Peyer's patch (tissue), 4 donors: ENCODE data around the gene HEMK1.

Source experiments
- POLR2A ChIP-seq, 2 donors: fragments of 450-650 bp; IDR thresholded peaks; one replicate each; pipeline ENCODE4 v1.5.1; 2017; ENCODE audit warnings: antibody characterized with exemption in 2 of 2, mild to moderate bottlenecking in 2 of 2, moderate library complexity in 2 of 2
- TF ChIP-seq, protein P1 (sequence below), 6 experiments: fragments of 450-650 bp in 4 of 6; fragments of 200-600 bp in 2 of 6; sonication (generic) in 1 of 6; IDR thresholded peaks; one replicate each; pipeline ENCODE4 v1.5.1; 2017 to 2019; ENCODE audit warnings: antibody characterized with exemption in 6 of 6, mild to moderate bottlenecking in 3 of 6, moderate library complexity in 1 of 6

DNA sequence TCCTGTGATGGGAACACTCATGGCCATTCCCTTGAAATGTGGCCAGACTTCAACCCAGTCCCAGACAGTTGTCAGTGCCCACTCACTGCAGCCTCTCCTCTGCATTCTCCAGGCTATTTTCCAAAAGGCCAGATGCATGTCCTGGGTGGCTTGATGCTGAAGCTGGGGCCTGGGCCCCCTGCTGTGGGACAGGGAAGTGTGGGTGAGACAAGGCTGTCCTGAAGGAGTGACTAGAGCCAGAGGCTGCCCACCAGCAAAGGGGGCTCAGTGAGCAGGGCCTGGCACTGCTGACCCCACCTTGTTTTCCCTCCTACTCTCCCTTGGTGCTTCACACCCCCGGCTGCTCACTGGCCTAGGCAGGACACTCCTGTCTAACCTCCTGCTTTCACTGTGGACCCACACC lies 30.4 kb downstream of the HEMK1 start:
- TF ChIP-seq, protein P1, sequence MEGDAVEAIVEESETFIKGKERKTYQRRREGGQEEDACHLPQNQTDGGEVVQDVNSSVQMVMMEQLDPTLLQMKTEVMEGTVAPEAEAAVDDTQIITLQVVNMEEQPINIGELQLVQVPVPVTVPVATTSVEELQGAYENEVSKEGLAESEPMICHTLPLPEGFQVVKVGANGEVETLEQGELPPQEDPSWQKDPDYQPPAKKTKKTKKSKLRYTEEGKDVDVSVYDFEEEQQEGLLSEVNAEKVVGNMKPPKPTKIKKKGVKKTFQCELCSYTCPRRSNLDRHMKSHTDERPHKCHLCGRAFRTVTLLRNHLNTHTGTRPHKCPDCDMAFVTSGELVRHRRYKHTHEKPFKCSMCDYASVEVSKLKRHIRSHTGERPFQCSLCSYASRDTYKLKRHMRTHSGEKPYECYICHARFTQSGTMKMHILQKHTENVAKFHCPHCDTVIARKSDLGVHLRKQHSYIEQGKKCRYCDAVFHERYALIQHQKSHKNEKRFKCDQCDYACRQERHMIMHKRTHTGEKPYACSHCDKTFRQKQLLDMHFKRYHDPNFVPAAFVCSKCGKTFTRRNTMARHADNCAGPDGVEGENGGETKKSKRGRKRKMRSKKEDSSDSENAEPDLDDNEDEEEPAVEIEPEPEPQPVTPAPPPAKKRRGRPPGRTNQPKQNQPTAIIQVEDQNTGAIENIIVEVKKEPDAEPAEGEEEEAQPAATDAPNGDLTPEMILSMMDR (IDR thresholded peaks at IDR 0.05): no peak
- no peak for TF ChIP-seq POLR2A (IDR thresholded peaks at IDR 0.05)
